ENCODE results near the gene CTNNA3.

The CTNNA3 gene

GRCh38 chr10:66625709-66626590 lies 1070.0 kb downstream of the CTNNA3 start:
- FAIRE-seq: no peak

GRCh38 chr10:66622050-66622449 lies 1073.9 kb downstream of the CTNNA3 start:
- FAIRE-seq: no peak

GRCh38 chr10:66604195-66604594 lies 1091.8 kb downstream of the CTNNA3 start:
- no peak for FAIRE-seq

- no peak for FAIRE-seq
Observed at GRCh38 chr10:66591865-66592264, 1104.1 kb downstream of the CTNNA3 start.

- no peak for FAIRE-seq
Observed at GRCh38 chr10:66587680-66588050, 1108.3 kb downstream of the CTNNA3 start.

GRCh38 chr10:66586897-66587679 lies 1108.9 kb downstream of the CTNNA3 start:
- no peak for FAIRE-seq

GRCh38 chr10:66586073-66586472 lies 1109.9 kb downstream of the CTNNA3 start:
- FAIRE-seq: no peak

- no peak for FAIRE-seq
Observed at GRCh38 chr10:66575251-66575855, 1120.6 kb downstream of the CTNNA3 start.

- no peak for FAIRE-seq
Observed at GRCh38 chr10:66572700-66573099, 1123.3 kb downstream of the CTNNA3 start.

- FAIRE-seq: no peak
Observed at GRCh38 chr10:66565999-66566398, 1130.0 kb downstream of the CTNNA3 start.

- no peak for FAIRE-seq
Observed at GRCh38 chr10:66564287-66564686, 1131.7 kb downstream of the CTNNA3 start.

GRCh38 chr10:66555061-66555460 lies 1140.9 kb downstream of the CTNNA3 start:
- no peak for FAIRE-seq

- FAIRE-seq: no peak
Observed at GRCh38 chr10:66552331-66552730, 1143.7 kb downstream of the CTNNA3 start.

GRCh38 chr10:66550351-66550750 lies 1145.6 kb downstream of the CTNNA3 start:
- FAIRE-seq: no peak

GRCh38 chr10:66538908-66539307 lies 1157.1 kb downstream of the CTNNA3 start:
- FAIRE-seq: no peak

- FAIRE-seq: no peak
Observed at GRCh38 chr10:66538371-66538770, 1157.6 kb downstream of the CTNNA3 start.

- no peak for FAIRE-seq
Observed at GRCh38 chr10:66537186-66537585, 1158.8 kb downstream of the CTNNA3 start.

GRCh38 chr10:66535439-66535838 lies 1160.6 kb downstream of the CTNNA3 start:
- FAIRE-seq: no peak

GRCh38 chr10:66534866-66535265 lies 1161.1 kb downstream of the CTNNA3 start:
- FAIRE-seq: no peak

GRCh38 chr10:66521506-66521905 lies 1174.5 kb downstream of the CTNNA3 start:
- no peak for FAIRE-seq

- no peak for FAIRE-seq
Observed at GRCh38 chr10:66519616-66520015, 1176.4 kb downstream of the CTNNA3 start.

- FAIRE-seq: no peak
Observed at GRCh38 chr10:66514666-66515065, 1181.3 kb downstream of the CTNNA3 start.

- no peak for FAIRE-seq
Observed at GRCh38 chr10:66513504-66513903, 1182.5 kb downstream of the CTNNA3 start.
